Tibial artery (tissue), 4 donors: ENCODE measurements around the gene ORC4.
"Not testable (repeated sequence)": the region's sequence is repeated elsewhere in the genome, so short reads cannot be mapped to it uniquely, and the experiment has no call there.

Experiments used
- DNase-seq, 2 donors: peaks; one replicate each; pipeline ENCODE4 v3.0.0-alpha.2; 2019
- H3K27ac ChIP-seq, 2 donors: fragments of 200-600 bp; sonication (generic) in 1 of 2; 1 replicate in 1 of 2; 2 replicates in 1 of 2; pipeline ENCODE4 v1.5.1; 2018 to 2019; ENCODE audit warnings: mild to moderate bottlenecking in 1 of 2
- H3K27me3 ChIP-seq, 2 donors: fragments of 200-600 bp; sonication (generic) in 1 of 2; one replicate each; pipeline versions ENCODE4 v1.5.1 to v1.6.0; 2016 to 2019
- H3K36me3 ChIP-seq, 3 donors: fragments of 200-600 bp; sonication (generic) in 2 of 3; one replicate each; pipeline ENCODE4 v1.5.1; 2016 to 2019; ENCODE audit warnings: mild to moderate bottlenecking in 2 of 3
- H3K4me1 ChIP-seq, 4 donors: fragments of 200-600 bp; sonication (generic) in 2 of 4; 1 replicate in 3 of 4; 2 replicates in 1 of 4; pipeline ENCODE4 v1.5.1; 2016 to 2019
- H3K4me3 ChIP-seq, 2 donors: fragments of 200-600 bp; sonication (generic) in 1 of 2; 1 replicate in 1 of 2; 2 replicates in 1 of 2; pipeline ENCODE4 v1.5.1; 2018 to 2019; ENCODE audit warnings: mild to moderate bottlenecking in 2 of 2
- H3K9me3 ChIP-seq, 3 donors: fragments of 200-600 bp; sonication (generic) in 1 of 3; one replicate each; pipeline ENCODE4 v1.5.1; 2016 to 2019
- intact Hi-C: fragments of 100-400 bp; cut with DNase I; formaldehyde crosslinking; loops from one replicate; pipeline ENCODE4 v1.15.0; 2023; ENCODE audit warnings: low total_unique reads
- TF ChIP-seq, protein P1 (sequence below), 2 experiments: fragments of 200-600 bp in 1 of 2; fragments of 450-650 bp in 1 of 2; IDR thresholded peaks; one replicate each; pipeline ENCODE4 v1.5.1; 2017 to 2019; ENCODE audit warnings: antibody characterized with exemption in 2 of 2, mild to moderate bottlenecking in 1 of 2, moderate library complexity in 1 of 2

Gene ORC4

DNA sequence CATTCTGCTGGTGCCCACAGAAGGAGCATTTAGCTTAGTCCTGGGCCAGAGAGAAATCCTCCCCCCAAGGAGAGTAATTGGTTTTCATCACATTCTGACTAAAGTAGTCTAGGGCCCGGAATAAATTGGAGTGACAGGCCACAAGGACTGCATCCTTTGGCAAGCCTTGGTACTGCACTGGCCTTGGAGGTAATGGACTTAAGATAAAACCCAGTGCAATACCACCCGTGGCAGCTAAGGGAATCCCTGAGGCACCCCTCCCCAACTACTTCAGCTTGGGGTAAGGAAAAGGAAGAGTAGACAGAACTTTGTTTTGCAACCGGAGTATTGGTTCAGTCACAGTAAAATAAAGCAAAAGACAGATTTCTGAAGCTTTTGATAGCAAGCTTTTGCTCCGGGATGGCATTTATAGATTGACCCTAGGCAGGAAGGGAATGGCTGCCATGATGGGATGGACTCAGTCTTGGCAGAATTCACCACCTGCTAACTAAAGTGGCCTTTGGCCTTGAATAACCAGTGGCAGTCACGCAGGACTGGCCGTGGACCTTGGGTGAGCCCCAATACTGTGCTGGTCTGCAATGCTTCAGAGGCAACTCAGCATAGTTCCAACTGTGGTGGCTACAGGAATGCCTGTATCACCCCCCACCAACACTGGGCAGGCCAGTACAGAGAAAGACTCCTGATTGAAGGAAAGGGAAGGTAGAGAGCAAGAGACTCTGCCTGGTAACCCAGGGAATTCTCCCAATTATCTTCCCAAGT lies 14.1 kb downstream of the ORC4 start:
- no peak overlapping the region for H3K4me3 ChIP-seq
- H3K4me1 ChIP-seq = no peaks in the 10 kb centered on the region
- H3K36me3 ChIP-seq = no peaks in the 10 kb centered on the region
- intact Hi-C loops = no loop called here
- no peaks in the 10 kb centered on the region for H3K27me3 ChIP-seq
- H3K27ac ChIP-seq = no peak overlapping the region
- TF ChIP-seq, protein P1, sequence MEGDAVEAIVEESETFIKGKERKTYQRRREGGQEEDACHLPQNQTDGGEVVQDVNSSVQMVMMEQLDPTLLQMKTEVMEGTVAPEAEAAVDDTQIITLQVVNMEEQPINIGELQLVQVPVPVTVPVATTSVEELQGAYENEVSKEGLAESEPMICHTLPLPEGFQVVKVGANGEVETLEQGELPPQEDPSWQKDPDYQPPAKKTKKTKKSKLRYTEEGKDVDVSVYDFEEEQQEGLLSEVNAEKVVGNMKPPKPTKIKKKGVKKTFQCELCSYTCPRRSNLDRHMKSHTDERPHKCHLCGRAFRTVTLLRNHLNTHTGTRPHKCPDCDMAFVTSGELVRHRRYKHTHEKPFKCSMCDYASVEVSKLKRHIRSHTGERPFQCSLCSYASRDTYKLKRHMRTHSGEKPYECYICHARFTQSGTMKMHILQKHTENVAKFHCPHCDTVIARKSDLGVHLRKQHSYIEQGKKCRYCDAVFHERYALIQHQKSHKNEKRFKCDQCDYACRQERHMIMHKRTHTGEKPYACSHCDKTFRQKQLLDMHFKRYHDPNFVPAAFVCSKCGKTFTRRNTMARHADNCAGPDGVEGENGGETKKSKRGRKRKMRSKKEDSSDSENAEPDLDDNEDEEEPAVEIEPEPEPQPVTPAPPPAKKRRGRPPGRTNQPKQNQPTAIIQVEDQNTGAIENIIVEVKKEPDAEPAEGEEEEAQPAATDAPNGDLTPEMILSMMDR (IDR thresholded peaks at IDR 0.05) = no peak
- no peak for DNase-seq
- peaks cover 0 to 5% (median 0%) of the 10 kb centered on the region in 3 donors for H3K9me3 ChIP-seq

DNA sequence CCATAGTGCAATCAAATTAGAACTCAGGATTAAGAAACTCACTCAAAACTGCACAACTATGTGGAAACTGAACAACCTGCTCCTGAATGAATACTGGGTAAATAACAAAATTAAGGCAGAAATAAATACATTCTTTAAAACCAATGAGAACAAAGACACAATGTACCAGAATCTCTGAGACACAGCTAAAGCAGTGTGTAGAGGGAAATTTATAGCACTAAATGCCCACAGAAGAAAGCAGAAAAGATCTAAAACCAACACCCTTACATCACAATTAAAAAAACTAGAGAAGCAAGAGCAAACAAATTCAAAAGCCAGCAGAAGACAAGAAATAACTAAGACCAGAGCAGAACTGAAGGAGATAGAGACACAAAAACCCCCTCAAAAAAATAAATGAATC lies 18.1 kb downstream of the ORC4 start:
- H3K4me3 ChIP-seq, H3K36me3 ChIP-seq, H3K9me3 ChIP-seq, H3K27ac ChIP-seq, H3K27me3 ChIP-seq, H3K4me1 ChIP-seq, DNase-seq, intact Hi-C loops: not testable (repeated sequence)

DNA sequence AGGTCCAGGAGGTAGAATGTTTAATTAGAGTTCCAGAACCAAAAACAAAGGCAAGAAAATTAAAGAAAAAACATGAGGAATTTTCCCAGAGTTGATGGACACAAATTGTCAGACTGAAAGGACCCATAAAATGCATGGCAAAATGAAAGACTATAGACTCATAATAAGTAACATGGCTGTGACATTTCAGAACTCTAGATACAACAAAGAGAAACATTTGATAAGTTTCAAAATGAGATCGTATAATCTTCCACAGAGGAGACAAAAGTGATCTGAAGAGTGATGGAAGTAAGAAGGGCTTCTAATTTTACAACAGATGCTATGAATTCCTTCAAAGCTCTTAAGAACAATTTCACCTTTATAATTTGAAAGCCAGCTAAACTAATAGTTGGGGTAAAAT lies 20.4 kb downstream of the ORC4 start:
- TF ChIP-seq, protein P1 (IDR thresholded peaks at IDR 0.05) = no peak
- intact Hi-C loops = no loop called here
- H3K4me3 ChIP-seq = no peak overlapping the region
- H3K4me1 ChIP-seq = peaks cover 0 to 8% (median 0%) of the 10 kb centered on the region in 4 donors
- H3K9me3 ChIP-seq = peaks cover 0 to 5% (median 0%) of the 10 kb centered on the region in 3 donors
- peaks cover 4 to 9% (median 4%) of the 10 kb centered on the region in 3 donors for H3K36me3 ChIP-seq
- DNase-seq = no peak
- no peak overlapping the region for H3K27ac ChIP-seq
- no peaks in the 10 kb centered on the region for H3K27me3 ChIP-seq

DNA sequence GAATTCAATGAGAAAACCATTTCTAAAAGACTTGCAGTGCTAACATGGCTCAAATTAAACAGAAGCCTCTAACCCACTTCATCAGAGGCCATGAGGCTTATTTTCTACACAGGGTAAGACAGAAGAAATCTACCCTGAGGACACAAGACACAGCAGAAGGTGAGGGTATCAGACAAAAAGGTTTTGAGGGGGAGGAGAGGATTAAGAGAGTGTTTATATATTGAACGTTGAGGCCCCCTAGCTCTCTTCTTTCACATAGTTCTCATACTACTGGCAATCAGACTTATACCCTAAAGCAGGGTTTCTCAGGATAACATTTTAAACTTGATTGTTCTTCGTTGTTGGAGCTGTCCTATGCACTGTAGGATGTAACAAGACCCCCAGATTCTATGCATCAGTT lies 21.4 kb downstream of the ORC4 start:
- Histone ChIP-seq H3K27me3 (no peaks in the 10 kb centered on the region), H3K9me3 (peaks cover 0 to 1% (median 0%) of the 10 kb centered on the region in 3 donors), H3K4me3 (no peak overlapping the region), H3K36me3 (peaks cover 4 to 11% (median 5%) of the 10 kb centered on the region in 3 donors), H3K4me1 (peaks cover 0 to 8% (median 0%) of the 10 kb centered on the region in 4 donors), H3K27ac (no peak overlapping the region)
- TF ChIP-seq, protein P1 (IDR thresholded peaks at IDR 0.05) = no peak
- intact Hi-C loops = no loop called here
- DNase-seq = no peak

DNA sequence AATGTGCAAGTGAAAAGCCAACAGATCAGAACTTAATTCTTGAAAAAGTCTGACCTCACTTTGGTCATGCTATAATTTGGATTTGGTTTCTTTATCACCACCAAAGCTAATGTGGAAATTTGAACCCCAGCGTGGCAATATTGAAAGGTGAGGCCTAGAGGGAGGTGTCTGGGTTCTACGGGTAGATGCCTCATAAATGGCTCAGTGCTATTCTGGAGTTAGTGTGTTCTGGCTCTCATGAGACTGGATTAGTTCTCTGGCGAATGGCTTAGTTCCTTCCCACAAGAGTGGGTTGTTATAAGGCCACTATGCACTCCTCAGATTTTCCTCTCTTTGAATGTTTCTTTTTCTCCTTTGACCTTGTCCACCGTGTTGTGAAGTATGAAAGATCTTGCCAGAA lies 22.3 kb downstream of the ORC4 start:
- Histone ChIP-seq H3K9me3 (no peaks in the 10 kb centered on the region), H3K27me3 (no peaks in the 10 kb centered on the region), H3K36me3 (peaks cover 4 to 11% (median 5%) of the 10 kb centered on the region in 3 donors), H3K27ac (no peak overlapping the region), H3K4me1 (peaks cover 0 to 8% (median 0%) of the 10 kb centered on the region in 4 donors), H3K4me3 (no peak overlapping the region)
- no peak for DNase-seq
- TF ChIP-seq, protein P1 (IDR thresholded peaks at IDR 0.05) = no peak
- intact Hi-C loops = no loop called here

DNA sequence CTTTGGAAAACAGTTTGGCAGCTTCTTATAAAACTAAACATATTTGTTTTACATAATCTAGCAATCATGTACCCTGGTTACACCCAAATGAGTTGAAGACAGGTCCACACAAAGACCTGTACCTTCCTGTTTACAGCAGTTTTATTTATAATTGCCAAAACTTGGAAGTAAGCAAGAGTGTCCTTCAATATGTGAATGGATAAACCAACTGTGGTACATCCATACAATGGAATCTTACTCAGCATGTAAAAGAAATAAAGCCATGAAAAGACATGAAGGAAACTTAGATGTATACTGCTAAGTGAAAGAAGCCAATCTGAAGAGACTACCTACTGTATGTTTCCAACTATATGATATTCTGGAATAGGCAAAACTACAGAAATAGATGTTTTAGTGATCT lies 23.7 kb downstream of the ORC4 start:
- no peak overlapping the region for H3K4me3 ChIP-seq
- H3K27ac ChIP-seq = no peak overlapping the region
- H3K4me1 ChIP-seq = peaks cover 0 to 13% (median 0%) of the 10 kb centered on the region in 4 donors
- no peaks in the 10 kb centered on the region for H3K27me3 ChIP-seq
- peaks cover 4 to 11% (median 5%) of the 10 kb centered on the region in 3 donors for H3K36me3 ChIP-seq
- DNase-seq = no peak
- intact Hi-C loops = no loop called here
- H3K9me3 ChIP-seq = no peaks in the 10 kb centered on the region
- TF ChIP-seq, protein P1 (IDR thresholded peaks at IDR 0.05) = no peak

DNA sequence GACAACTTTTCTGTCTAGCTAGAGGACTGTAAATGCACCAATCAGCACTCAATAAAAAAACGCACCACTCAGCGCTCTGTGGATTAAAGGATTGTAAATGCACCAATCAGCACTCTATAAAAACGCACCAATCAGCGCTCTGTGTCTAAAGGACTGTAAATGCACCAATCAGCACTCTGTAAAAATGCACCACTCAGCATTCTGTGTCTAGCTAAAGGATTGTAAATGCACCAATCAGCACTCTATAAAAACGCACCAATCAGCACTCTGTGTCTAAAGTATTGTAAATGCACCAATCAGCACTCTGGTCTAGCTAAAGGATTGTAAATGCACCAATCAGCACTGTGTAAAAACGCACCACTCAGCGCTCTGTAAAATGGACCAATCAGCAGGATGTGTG lies 25.6 kb downstream of the ORC4 start:
- H3K4me1 ChIP-seq = peaks cover 0 to 15% (median 0%) of the 10 kb centered on the region in 4 donors
- intact Hi-C loops, H3K27me3 ChIP-seq, H3K4me3 ChIP-seq, DNase-seq, H3K9me3 ChIP-seq, H3K27ac ChIP-seq: not testable (repeated sequence)
- H3K36me3 ChIP-seq = peaks cover 4 to 11% (median 5%) of the 10 kb centered on the region in 3 donors
